Measurements from ENCODE around the gene MYH8. TPM values are rescaled to one million over a fixed set of nuclear protein-coding genes. Genes with fewer than 3 reads are reported as not detected.

The MYH8 gene
- total RNA-seq, 2 experiments from 2014 or later, result not detected

GRCh38 chr17:10415161-10415560 lies 6.6 kb downstream of the MYH8 start:
- CTCF ChIA-PET, result no interaction called here
- no peaks in the 10 kb centered on the region for H3K9me3 Mint-ChIP-seq
- DNase-seq, result no peak
- no peak overlapping the region for H3K4me3 Mint-ChIP-seq
- no peaks in the 10 kb centered on the region for H3K27me3 Mint-ChIP-seq
- H3K4me1 Mint-ChIP-seq, result no peaks in the 10 kb centered on the region
- POLR2A ChIA-PET, result no interaction called here
- no peaks in the 10 kb centered on the region for H3K36me3 Mint-ChIP-seq (ENCODE audit: low read depth)
- no peak overlapping the region for H3K27ac Mint-ChIP-seq

GRCh38 chr17:10403589-10403988 lies 18.2 kb downstream of the MYH8 start:
- Mint-ChIP-seq H3K9me3 (no peaks in the 10 kb centered on the region), H3K4me1 (peaks cover 2% of the 10 kb centered on the region), H3K4me3 (no peak overlapping the region), H3K36me3 (ENCODE audit: low read depth) (no peaks in the 10 kb centered on the region), H3K27ac (no peak overlapping the region), H3K27me3 (peaks cover 4% of the 10 kb centered on the region)
- ChIA-PET CTCF (interaction anchor here (1.1 kb wide), 1 partner anchor 9 kb away, joined by 3 read pairs; no protein-coding TSS in a partner anchor), POLR2A (no interaction called here)
- no peak for DNase-seq

- H3K4me1 Mint-ChIP-seq, result peaks cover 2% of the 10 kb centered on the region
Observed at GRCh38 chr17:10398352-10398751, 23.4 kb downstream of the MYH8 start.

GRCh38 chr17:10396524-10397163 lies 25.1 kb downstream of the MYH8 start:
- no peaks in the 10 kb centered on the region for H3K36me3 Mint-ChIP-seq (ENCODE audit: low read depth)
- H3K27ac Mint-ChIP-seq, result no peak overlapping the region
- H3K4me1 Mint-ChIP-seq, result peaks cover 2% of the 10 kb centered on the region
- CTCF ChIA-PET, result no interaction called here
- H3K4me3 Mint-ChIP-seq, result no peak overlapping the region
- no peaks in the 10 kb centered on the region for H3K9me3 Mint-ChIP-seq
- DNase-seq, result no peak
- POLR2A ChIA-PET, result no interaction called here
- no peaks in the 10 kb centered on the region for H3K27me3 Mint-ChIP-seq

More at GRCh38 chr17:10398352-10398751, 23.4 kb downstream of the MYH8 start:
- Mint-ChIP-seq H3K27ac (no peak overlapping the region), H3K4me3 (no peak overlapping the region), H3K27me3 (peaks cover 1% of the 10 kb centered on the region), H3K9me3 (no peaks in the 10 kb centered on the region), H3K36me3 (ENCODE audit: low read depth) (no peaks in the 10 kb centered on the region)
- ChIA-PET CTCF (no interaction called here), POLR2A (no interaction called here)
- DNase-seq, result no peak

- Mint-ChIP-seq H3K4me1 (no peaks in the 10 kb centered on the region), H3K4me3 (no peak overlapping the region), H3K27me3 (peaks cover 2% of the 10 kb centered on the region), H3K9me3 (no peaks in the 10 kb centered on the region), H3K27ac (no peak overlapping the region), H3K36me3 (ENCODE audit: low read depth) (no peaks in the 10 kb centered on the region)
- DNase-seq, result no peak
- POLR2A ChIA-PET, result no interaction called here
- CTCF ChIA-PET, result no interaction called here
Observed at GRCh38 chr17:10394201-10394887, 27.4 kb downstream of the MYH8 start.

- ChIA-PET CTCF (no interaction called here), POLR2A (no interaction called here)
- Mint-ChIP-seq H3K9me3 (no peaks in the 10 kb centered on the region), H3K27me3 (peaks cover 2% of the 10 kb centered on the region), H3K4me3 (no peak overlapping the region), H3K27ac (no peak overlapping the region), H3K4me1 (no peaks in the 10 kb centered on the region), H3K36me3 (ENCODE audit: low read depth) (no peaks in the 10 kb centered on the region)
- no peak for DNase-seq
Observed at GRCh38 chr17:10392880-10393279, 28.9 kb downstream of the MYH8 start.

GRCh38 chr17:10385871-10386270 lies 35.9 kb downstream of the MYH8 start:
- Mint-ChIP-seq H3K36me3 (ENCODE audit: low read depth) (no peaks in the 10 kb centered on the region), H3K4me3 (no peak overlapping the region), H3K27ac (no peak overlapping the region), H3K9me3 (no peaks in the 10 kb centered on the region), H3K27me3 (peaks cover under 1% of the 10 kb centered on the region), H3K4me1 (no peaks in the 10 kb centered on the region)
- no peak for DNase-seq
- POLR2A ChIA-PET, result no interaction called here
- CTCF ChIA-PET, result no interaction called here

- Mint-ChIP-seq H3K27me3 (no peaks in the 10 kb centered on the region), H3K4me3 (no peak overlapping the region), H3K27ac (no peak overlapping the region), H3K36me3 (ENCODE audit: low read depth) (no peaks in the 10 kb centered on the region), H3K4me1 (no peaks in the 10 kb centered on the region), H3K9me3 (no peaks in the 10 kb centered on the region)
- POLR2A ChIA-PET, result no interaction called here
- CTCF ChIA-PET, result no interaction called here
- no peak for DNase-seq
Observed at GRCh38 chr17:10384175-10384574, 37.6 kb downstream of the MYH8 start.

- DNase-seq, result no peak
- H3K27me3 Mint-ChIP-seq, result no peaks in the 10 kb centered on the region
- CTCF ChIA-PET, result no interaction called here
- H3K36me3 Mint-ChIP-seq (ENCODE audit: low read depth), result no peaks in the 10 kb centered on the region
- POLR2A ChIA-PET, result no interaction called here
- H3K27ac Mint-ChIP-seq, result no peak overlapping the region
- H3K4me1 Mint-ChIP-seq, result no peaks in the 10 kb centered on the region
- H3K4me3 Mint-ChIP-seq, result no peak overlapping the region
- peaks cover 2% of the 10 kb centered on the region for H3K9me3 Mint-ChIP-seq
Observed at GRCh38 chr17:10380631-10381408, 40.9 kb downstream of the MYH8 start.

GRCh38 chr17:10372906-10373305 lies 48.8 kb downstream of the MYH8 start, which contains the start of gene MYH13:
MYH13 (minus strand) TSS chr17:10373006; CDS start chr17:10364530, 8,476 bp downstream.
- no peaks in the 10 kb centered on the region for H3K4me1 Mint-ChIP-seq
- no peak for DNase-seq
- no peaks in the 10 kb centered on the region for H3K9me3 Mint-ChIP-seq
- no peaks in the 10 kb centered on the region for H3K27me3 Mint-ChIP-seq
- no peak within 1 kb of the TSS for H3K4me3 Mint-ChIP-seq
- ChIA-PET POLR2A (no interaction called here), CTCF (no interaction called here)
- H3K27ac Mint-ChIP-seq, result no peak within 1 kb of the TSS
- H3K36me3 Mint-ChIP-seq (ENCODE audit: low read depth), result no peaks in the 10 kb centered on the region

- H3K27ac Mint-ChIP-seq, result no peak overlapping the region
- ChIA-PET POLR2A (no interaction called here), CTCF (interaction anchor here (0.9 kb wide), 1 partner anchor 74 kb away, joined by 3 read pairs; no protein-coding TSS in a partner anchor)
- DNase-seq, result no peak
- no peak overlapping the region for H3K4me3 Mint-ChIP-seq
- no peaks in the 10 kb centered on the region for H3K36me3 Mint-ChIP-seq (ENCODE audit: low read depth)
- no peaks in the 10 kb centered on the region for H3K9me3 Mint-ChIP-seq
- no peaks in the 10 kb centered on the region for H3K4me1 Mint-ChIP-seq
- no peaks in the 10 kb centered on the region for H3K27me3 Mint-ChIP-seq
Observed at GRCh38 chr17:10370016-10370608, 51.6 kb downstream of the MYH8 start.

GRCh38 chr17:10369239-10369638 lies 52.5 kb downstream of the MYH8 start:
- Mint-ChIP-seq H3K4me3 (no peak overlapping the region), H3K27me3 (no peaks in the 10 kb centered on the region), H3K36me3 (ENCODE audit: low read depth) (no peaks in the 10 kb centered on the region), H3K9me3 (no peaks in the 10 kb centered on the region), H3K4me1 (no peaks in the 10 kb centered on the region), H3K27ac (no peak overlapping the region)
- CTCF ChIA-PET, result interaction anchor here (0.9 kb wide), 1 partner anchor 73 kb away, joined by 3 read pairs; no protein-coding TSS in a partner anchor
- no peak for DNase-seq
- POLR2A ChIA-PET, result no interaction called here

GRCh38 chr17:10368561-10368960 lies 53.2 kb downstream of the MYH8 start:
- Mint-ChIP-seq H3K27me3 (no peaks in the 10 kb centered on the region), H3K9me3 (no peaks in the 10 kb centered on the region), H3K36me3 (ENCODE audit: low read depth) (no peaks in the 10 kb centered on the region), H3K4me3 (no peak overlapping the region), H3K27ac (no peak overlapping the region), H3K4me1 (no peaks in the 10 kb centered on the region)
- POLR2A ChIA-PET, result no interaction called here
- DNase-seq, result no peak
- CTCF ChIA-PET, result no interaction called here
